GM04504 (cell line): ENCODE data around the gene SUPT5H.

Experiments used
- DNase-seq: peaks from one replicate; pipeline ENCODE4 v3.0.0-alpha.2; 2012; ENCODE audit warnings: low read depth

The SUPT5H gene

GRCh38 chr19:39520541-39521484 lies 75.4 kb downstream of the SUPT5H start:
- no peak for DNase-seq

- DNase-seq, result no peak
Measured at GRCh38 chr19:39524495-39524894, 79.1 kb downstream of the SUPT5H start.

GRCh38 chr19:39525205-39525604 lies 79.8 kb downstream of the SUPT5H start:
- no peak for DNase-seq
